H9 (cell line): ENCODE results near the gene KCTD2. TPM values are rescaled to one million over a fixed set of nuclear protein-coding genes. Genes with fewer than 3 reads are reported as not detected.
"Not testable (repeated sequence)": the region's sequence is repeated elsewhere in the genome, so short reads cannot be mapped to it uniquely, and the experiment has no call there.

Experiments used
- DNase-seq: peaks from one replicate; pipeline ENCODE4 v3.0.0-alpha.2; 2017
- H2AFZ ChIP-seq: one replicate; pipeline ENCODE4 v1.6.1; 2013; ENCODE audit warnings: mild to moderate bottlenecking, low read length, control low read depth, moderate library complexity
- H2AK5ac ChIP-seq: 2 replicates; pipeline ENCODE4 v1.6.1; 2013; ENCODE audit warnings: low read length, control low read depth, mixed read lengths; ENCODE audit not compliant: insufficient read length
- H2BK120ac ChIP-seq: one replicate; pipeline ENCODE4 v1.6.1; 2013; ENCODE audit warnings: low read depth, mild to moderate bottlenecking, low read length, control low read depth, inconsistent platforms; ENCODE audit not compliant: poor library complexity, severe bottlenecking
- H2BK12ac ChIP-seq: 2 replicates; pipeline ENCODE4 v1.6.1; 2013; ENCODE audit warnings: low read length, control low read depth, mixed read lengths, low read depth; ENCODE audit not compliant: insufficient read length
- H2BK15ac ChIP-seq: 2 replicates; pipeline ENCODE4 v1.6.1; 2013; ENCODE audit warnings: low read depth, low read length, control low read depth
- H2BK20ac ChIP-seq: one replicate; pipeline ENCODE4 v1.6.1; 2013; ENCODE audit warnings: low read depth, mild to moderate bottlenecking, low read length, control low read depth, inconsistent platforms; ENCODE audit not compliant: poor library complexity, severe bottlenecking
- H2BK5ac ChIP-seq: 2 replicates; pipeline ENCODE4 v1.6.1; 2013; ENCODE audit warnings: low read length, control low read depth, mixed read lengths; ENCODE audit not compliant: insufficient read length
- H3K14ac ChIP-seq: 2 replicates; pipeline ENCODE4 v1.6.1; 2013; ENCODE audit warnings: low read length, control low read depth; ENCODE audit not compliant: insufficient read depth
- H3K18ac ChIP-seq: 2 replicates; pipeline ENCODE4 v1.6.1; 2013; ENCODE audit warnings: low read depth, mild to moderate bottlenecking, mixed read lengths, low read length, control low read depth; ENCODE audit not compliant: insufficient read length
- H3K23ac ChIP-seq: 2 replicates; pipeline ENCODE4 v1.6.1; 2013; ENCODE audit warnings: low read length, control low read depth, mixed read lengths, low read depth; ENCODE audit not compliant: insufficient read length
- H3K23me2 ChIP-seq: 2 replicates; pipeline ENCODE4 v1.6.1; 2013; ENCODE audit warnings: low read depth, mild to moderate bottlenecking, mixed read lengths, low read length, control low read depth; ENCODE audit not compliant: insufficient read length, poor library complexity, severe bottlenecking
- H3K27ac ChIP-seq: 2 replicates; pipeline ENCODE4 v1.5.1; 2013; ENCODE audit warnings: low read length, control low read depth, mixed read lengths, low read depth; ENCODE audit not compliant: insufficient read length
- H3K27me3 ChIP-seq: 2 replicates; pipeline ENCODE4 v1.6.1; 2013; ENCODE audit warnings: low read length, control low read depth, inconsistent platforms; ENCODE audit not compliant: insufficient read depth
- H3K4ac ChIP-seq: 2 replicates; pipeline ENCODE4 v1.6.1; 2013; ENCODE audit warnings: low read depth, mild to moderate bottlenecking, control low read depth, inconsistent platforms, low read length, moderate library complexity
- H3K4me1 ChIP-seq: 2 replicates; pipeline ENCODE4 v1.6.1; 2013; ENCODE audit warnings: low read length, control low read depth, inconsistent platforms; ENCODE audit not compliant: insufficient read depth
- H3K4me2 ChIP-seq: 2 replicates; pipeline ENCODE4 v1.6.1; 2013; ENCODE audit warnings: low read length, control low read depth, mixed read lengths; ENCODE audit not compliant: insufficient read length, insufficient read depth
- H3K56ac ChIP-seq: 2 replicates; pipeline ENCODE4 v1.6.1; 2013; ENCODE audit warnings: low read depth, mild to moderate bottlenecking, mixed read lengths, low read length, control low read depth; ENCODE audit not compliant: insufficient read length
- H3K79me1 ChIP-seq: 2 replicates; pipeline ENCODE4 v1.6.1; 2013; ENCODE audit warnings: low read depth, mild to moderate bottlenecking, moderate library complexity, low read length, control low read depth, inconsistent platforms; ENCODE audit not compliant: insufficient read depth, poor library complexity, severe bottlenecking
- H3K79me2 ChIP-seq: 2 replicates; pipeline ENCODE4 v1.6.1; 2013; ENCODE audit warnings: low read length, control low read depth, inconsistent platforms; ENCODE audit not compliant: insufficient read depth
- H3K9ac ChIP-seq: 2 replicates; pipeline ENCODE4 v1.6.1; 2013; ENCODE audit warnings: low read length, control low read depth, mixed read lengths; ENCODE audit not compliant: insufficient read length; ENCODE audit errors: extremely low read depth
- H3K9me3 ChIP-seq: one replicate; pipeline ENCODE4 v1.6.1; 2013; ENCODE audit warnings: low read depth, low read length, inconsistent platforms; ENCODE audit not compliant: control insufficient read depth
- H3T11ph ChIP-seq: one replicate; pipeline ENCODE4 v1.6.1; 2013; ENCODE audit warnings: mild to moderate bottlenecking, low read length, control low read depth, inconsistent platforms
- H4K20me1 ChIP-seq: one replicate; pipeline ENCODE4 v1.6.1; 2013; ENCODE audit not compliant: control insufficient read depth, insufficient read length, insufficient read depth
- H4K5ac ChIP-seq: 2 replicates; pipeline ENCODE4 v1.6.1; 2013; ENCODE audit warnings: low read depth, mild to moderate bottlenecking, mixed read lengths, low read length, control low read depth; ENCODE audit not compliant: insufficient read length
- H4K8ac ChIP-seq: replicated peaks from 2 replicates; pipeline ENCODE4 v1.6.1; 2013; ENCODE audit warnings: low read length, control low read depth, mixed read lengths, low read depth; ENCODE audit not compliant: insufficient read length
- H4K91ac ChIP-seq: 2 replicates; pipeline ENCODE4 v1.6.1; 2013; ENCODE audit warnings: low read depth, mild to moderate bottlenecking, moderate library complexity, mixed read lengths, low read length, control low read depth; ENCODE audit not compliant: insufficient read length
- H3K27ac Mint-ChIP-seq, 3 experiments: 2 replicates in 2 of 3; 3 replicates in 1 of 3; pipeline ENCODE4 v1.8.0; 2020 to 2021; ENCODE audit warnings: mixed read lengths in 3 of 3, mild to moderate bottlenecking in 1 of 3, moderate library complexity in 1 of 3
- H3K27me3 Mint-ChIP-seq: 2 replicates; pipeline ENCODE4 v1.8.0; 2021; ENCODE audit warnings: low read depth, mild to moderate bottlenecking, moderate library complexity, mixed read lengths
- H3K36me3 Mint-ChIP-seq, 3 experiments: 2 replicates in 2 of 3; 3 replicates in 1 of 3; pipeline ENCODE4 v1.8.0; 2020 to 2021; ENCODE audit warnings: low read depth in 3 of 3, mixed read lengths in 3 of 3; ENCODE audit not compliant: insufficient read depth in 1 of 3
- H3K4me1 Mint-ChIP-seq, 2 experiments: 2 replicates each; pipeline ENCODE4 v1.8.0; 2020; ENCODE audit warnings: mixed read lengths in 2 of 2
- H3K4me3 Mint-ChIP-seq, 2 experiments: 2 replicates in 1 of 2; 3 replicates in 1 of 2; pipeline ENCODE4 v1.8.0; 2020 to 2021; ENCODE audit warnings: mild to moderate bottlenecking in 2 of 2, mixed read lengths in 2 of 2, moderate library complexity in 1 of 2
- H3K9me3 Mint-ChIP-seq, 2 experiments: 2 replicates in 1 of 2; 3 replicates in 1 of 2; pipeline ENCODE4 v1.8.0; 2020; ENCODE audit warnings: mild to moderate bottlenecking in 2 of 2, mixed read lengths in 2 of 2, moderate library complexity in 1 of 2
- WGBS: extraction: QIAGEN DNeasy Blood & Tissue Kit; methylation state at CpG from one replicate; pipeline ENCODE4 v1.1.7; 2013; ENCODE audit warnings: missing lambda C conversion rate, low lambda C conversion rate, mixed read lengths; ENCODE audit not compliant: insufficient read length; ENCODE audit errors: extremely low coverage; 5-methylcytosine and 5-hydroxymethylcytosine counted together
- total RNA-seq: library from RNA; stranded (reverse); gene quantifications from 2 replicates; pipeline ENCODE4 v1.2.1, GENCODE V29; 2021
- TF ChIP-seq, protein P1 (sequence below): fragments of 200-600 bp; sonication (generic); conservative IDR thresholded peaks from 3 replicates; pipeline ENCODE4 v1.8.0; 2021; ENCODE audit warnings: antibody characterized with exemption, mild to moderate bottlenecking

Gene KCTD2
- total RNA-seq, 1 experiment from 2014 or later, result 40.1 TPM

DNA sequence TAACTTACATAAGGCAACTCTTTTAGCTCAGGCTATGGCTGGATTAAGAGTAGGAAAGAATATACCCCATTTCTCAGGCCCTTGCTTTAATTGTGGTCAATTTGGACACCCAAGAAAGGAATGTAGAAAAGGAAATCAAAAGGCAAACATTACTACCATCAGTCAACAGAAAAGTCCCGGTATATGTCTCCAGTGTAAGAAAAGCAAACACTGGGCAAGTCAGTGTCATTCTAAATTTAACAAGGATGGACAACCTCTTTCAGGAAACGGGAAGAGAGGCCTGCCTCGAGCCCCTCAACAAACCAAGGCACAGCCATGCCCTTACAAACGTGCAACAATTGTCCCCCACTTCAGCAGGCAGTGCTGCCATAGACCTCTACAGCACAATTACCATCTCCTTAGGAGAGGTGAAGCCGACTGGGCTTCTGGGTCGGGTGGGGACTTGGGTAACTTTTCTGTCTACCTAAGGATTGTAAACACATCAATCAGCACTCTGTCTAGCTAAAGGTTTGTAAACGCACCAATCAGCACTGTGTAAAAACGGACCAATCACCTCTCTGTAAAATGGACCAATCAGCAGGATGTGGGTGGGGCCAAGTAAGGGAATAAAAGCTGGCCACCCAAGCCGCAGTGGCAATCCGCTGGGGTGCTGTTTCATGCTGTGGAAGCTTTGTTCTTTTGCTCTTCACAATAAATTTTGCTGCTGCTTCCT, 22.2 kb upstream of the KCTD2 start:
- Histone ChIP-seq H3K4me2 (no peak overlapping the region), H4K91ac (no peak overlapping the region), H4K5ac (no peak overlapping the region), H4K8ac (no peak overlapping the region), H4K20me1 (no peaks in the 10 kb centered on the region), H3K18ac (no peak overlapping the region), H3K4ac (no peak overlapping the region), H2BK20ac (no peak overlapping the region), H2BK5ac (no peak overlapping the region), H3T11ph (no peak overlapping the region), H2BK15ac (no peak overlapping the region), H3K23ac (no peak overlapping the region), H2AFZ (no peak overlapping the region), H3K27ac (no peak overlapping the region), H3K79me2 (no peaks in the 10 kb centered on the region), H3K14ac (no peak overlapping the region), H3K56ac (no peak overlapping the region), H2AK5ac (no peak overlapping the region), H3K4me1 (no peaks in the 10 kb centered on the region), H3K79me1 (no peaks in the 10 kb centered on the region), H2BK12ac (no peak overlapping the region), H3K27me3 (no peaks in the 10 kb centered on the region), H3K9me3 (no peaks in the 10 kb centered on the region), H3K23me2 (no peaks in the 10 kb centered on the region), H3K9ac (no peak overlapping the region), H2BK120ac (no peak overlapping the region)
- TF ChIP-seq, protein P1, sequence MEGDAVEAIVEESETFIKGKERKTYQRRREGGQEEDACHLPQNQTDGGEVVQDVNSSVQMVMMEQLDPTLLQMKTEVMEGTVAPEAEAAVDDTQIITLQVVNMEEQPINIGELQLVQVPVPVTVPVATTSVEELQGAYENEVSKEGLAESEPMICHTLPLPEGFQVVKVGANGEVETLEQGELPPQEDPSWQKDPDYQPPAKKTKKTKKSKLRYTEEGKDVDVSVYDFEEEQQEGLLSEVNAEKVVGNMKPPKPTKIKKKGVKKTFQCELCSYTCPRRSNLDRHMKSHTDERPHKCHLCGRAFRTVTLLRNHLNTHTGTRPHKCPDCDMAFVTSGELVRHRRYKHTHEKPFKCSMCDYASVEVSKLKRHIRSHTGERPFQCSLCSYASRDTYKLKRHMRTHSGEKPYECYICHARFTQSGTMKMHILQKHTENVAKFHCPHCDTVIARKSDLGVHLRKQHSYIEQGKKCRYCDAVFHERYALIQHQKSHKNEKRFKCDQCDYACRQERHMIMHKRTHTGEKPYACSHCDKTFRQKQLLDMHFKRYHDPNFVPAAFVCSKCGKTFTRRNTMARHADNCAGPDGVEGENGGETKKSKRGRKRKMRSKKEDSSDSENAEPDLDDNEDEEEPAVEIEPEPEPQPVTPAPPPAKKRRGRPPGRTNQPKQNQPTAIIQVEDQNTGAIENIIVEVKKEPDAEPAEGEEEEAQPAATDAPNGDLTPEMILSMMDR, result no peak
- no peak overlapping the region for H3K4me3 Mint-ChIP-seq
- H3K9me3 Mint-ChIP-seq, result peaks cover 19 to 35% of the 10 kb centered on the region in 2 experiments
- no CpG with 5 or more reads among the region's 10 CpGs for WGBS
- DNase-seq, result no peak
- H3K27ac Mint-ChIP-seq, result no peak overlapping the region
- no peaks in the 10 kb centered on the region for H3K4me1 Mint-ChIP-seq
- peaks cover 27 to 45% (median 40%) of the 10 kb centered on the region in 3 experiments; a peak in 6 of 7 replicates for H3K36me3 Mint-ChIP-seq
- H3K27me3 Mint-ChIP-seq, result peaks cover 12% of the 10 kb centered on the region

DNA sequence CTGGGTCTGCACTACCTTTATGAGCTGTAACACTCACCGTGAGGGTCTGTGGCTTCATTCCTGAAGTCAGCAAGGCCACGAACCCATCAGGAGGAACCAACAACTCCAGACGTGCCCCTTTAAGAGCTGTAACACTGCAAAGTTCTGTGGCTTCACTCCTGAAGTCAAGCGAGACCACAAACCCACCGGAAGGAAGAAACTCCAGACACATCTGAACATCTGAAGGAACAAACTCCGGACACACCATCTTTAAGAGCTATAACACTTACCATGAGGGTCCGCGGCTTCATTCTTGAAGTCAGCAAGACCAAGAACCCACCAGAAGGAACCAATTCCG, 21.7 kb upstream of the KCTD2 start:
- H4K8ac ChIP-seq, H3K9me3 ChIP-seq, H2BK20ac ChIP-seq, H2BK120ac ChIP-seq, H3K4me3 Mint-ChIP-seq, H3K27ac Mint-ChIP-seq, H3K4me1 Mint-ChIP-seq, H3K27ac ChIP-seq, H3K4ac ChIP-seq, H3K23me2 ChIP-seq, H4K5ac ChIP-seq, H2BK5ac ChIP-seq, DNase-seq, H3K4me1 ChIP-seq, H2BK15ac ChIP-seq, H3T11ph ChIP-seq, H3K9ac ChIP-seq, H3K79me1 ChIP-seq, H2AK5ac ChIP-seq, H3K4me2 ChIP-seq, H3K14ac ChIP-seq, H3K27me3 ChIP-seq, H3K23ac ChIP-seq, H4K20me1 ChIP-seq, H2AFZ ChIP-seq, H4K91ac ChIP-seq, H3K79me2 ChIP-seq, H3K56ac ChIP-seq, H3K18ac ChIP-seq, H2BK12ac ChIP-seq: not testable (repeated sequence)
- Mint-ChIP-seq H3K27me3 (peaks cover 16% of the 10 kb centered on the region), H3K9me3 (peaks cover 24 to 41% of the 10 kb centered on the region in 2 experiments), H3K36me3 (peaks cover 27 to 46% (median 40%) of the 10 kb centered on the region in 3 experiments; a peak in 6 of 7 replicates)
- no CpG with 5 or more reads among the region's 9 CpGs for WGBS
